ENCODE data around the gene CACFD1. TPM values are rescaled to one million over a fixed set of nuclear protein-coding genes. Genes with fewer than 3 reads are reported as not detected.

The CACFD1 gene
- total RNA-seq, 1 donor: 2.3 TPM

GRCh38 chr9:133477461-133477860 lies 17.7 kb downstream of the CACFD1 start:
- peaks cover 71% of the 10 kb centered on the region for H3K4me1 ChIP-seq (ENCODE audit: insufficient read depth, low read length)
- H3K4me3 ChIP-seq (ENCODE audit: low read length): peak overlapping the region; percentile 51
- no peaks in the 10 kb centered on the region for H3K27me3 ChIP-seq (ENCODE audit: insufficient read depth, low read length)
- H3K9me3 ChIP-seq (ENCODE audit: low read depth, low read length): no peaks in the 10 kb centered on the region

DNA sequence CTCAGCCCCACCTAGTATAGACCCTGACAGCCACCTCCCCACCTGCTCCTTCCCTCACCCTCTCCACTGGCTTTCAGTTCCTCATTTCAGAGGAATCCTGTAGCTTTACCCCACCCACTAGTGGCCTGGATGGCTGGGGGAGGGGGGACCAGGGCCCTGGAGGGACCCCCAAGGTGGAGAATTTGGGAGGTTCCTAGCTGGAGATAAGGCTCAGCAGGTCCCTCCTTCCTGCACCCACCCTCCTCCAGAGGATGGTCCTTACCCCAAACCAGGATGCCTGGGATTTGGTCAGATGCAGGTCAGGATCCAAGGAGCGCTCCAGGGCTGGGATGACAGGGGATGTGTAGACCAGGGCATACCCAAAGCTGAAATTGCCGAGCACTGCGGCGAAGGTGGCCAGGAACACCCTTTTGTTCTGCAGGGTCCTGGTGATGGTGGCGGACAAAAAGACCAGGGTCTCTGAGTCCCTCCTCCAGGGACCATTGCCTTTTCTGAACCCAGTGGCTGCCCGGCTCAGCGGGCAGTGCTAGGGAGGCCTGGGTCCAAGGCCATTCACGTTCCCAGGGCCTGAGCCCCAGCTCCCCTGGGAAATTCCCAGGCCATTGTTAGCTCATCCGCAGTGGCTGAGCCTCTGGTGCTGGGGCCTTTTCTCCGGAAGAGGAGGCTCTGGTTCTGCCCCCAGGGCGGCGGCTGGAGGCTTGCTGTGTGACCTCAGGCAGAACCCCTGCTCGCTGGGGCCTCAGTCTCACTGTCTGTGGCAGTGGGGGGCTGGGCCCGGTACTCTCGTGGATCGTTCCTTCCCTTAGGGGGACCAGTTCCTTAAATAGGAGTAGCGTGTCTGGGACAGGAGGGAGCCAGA lies 18.4 kb downstream of the CACFD1 start:
- Histone ChIP-seq H3K27me3 (ENCODE audit: insufficient read depth, low read length) (no peaks in the 10 kb centered on the region), H3K4me1 (ENCODE audit: insufficient read depth, low read length) (peaks cover 66% of the 10 kb centered on the region), H3K9me3 (ENCODE audit: low read depth, low read length) (no peaks in the 10 kb centered on the region), H3K4me3 (ENCODE audit: low read length) (peak overlapping the region; percentile 51)

GRCh38 chr9:133478851-133479711 lies 19.3 kb downstream of the CACFD1 start, which contains the start of gene SLC2A6:
SLC2A6 (minus strand) TSS chr9:133479099; CDS start chr9:133479059, 40 bp downstream.
- Histone ChIP-seq H3K4me1 (ENCODE audit: insufficient read depth, low read length) (peaks cover 57% of the 10 kb centered on the region), H3K27me3 (ENCODE audit: insufficient read depth, low read length) (no peaks in the 10 kb centered on the region), H3K9me3 (ENCODE audit: low read depth, low read length) (no peaks in the 10 kb centered on the region), H3K4me3 (ENCODE audit: low read length) (peak within 1 kb of the TSS; percentile 51)

- Histone ChIP-seq H3K27me3 (ENCODE audit: insufficient read depth, low read length) (no peaks in the 10 kb centered on the region), H3K9me3 (ENCODE audit: low read depth, low read length) (no peaks in the 10 kb centered on the region), H3K4me1 (ENCODE audit: insufficient read depth, low read length) (peaks cover 18% of the 10 kb centered on the region), H3K4me3 (ENCODE audit: low read length) (no peak overlapping the region)
These were observed 23.8 kb downstream of the CACFD1 start for GRCh38 chr9:133483611-133484010.

- Histone ChIP-seq H3K4me3 (ENCODE audit: low read length) (no peak overlapping the region), H3K27me3 (ENCODE audit: insufficient read depth, low read length) (no peaks in the 10 kb centered on the region), H3K4me1 (ENCODE audit: insufficient read depth, low read length) (peaks cover 8% of the 10 kb centered on the region), H3K9me3 (ENCODE audit: low read depth, low read length) (no peaks in the 10 kb centered on the region)
These were observed 25.1 kb downstream of the CACFD1 start for GRCh38 chr9:133484671-133485437.

- Histone ChIP-seq H3K27me3 (ENCODE audit: insufficient read depth, low read length) (no peaks in the 10 kb centered on the region), H3K4me1 (ENCODE audit: insufficient read depth, low read length) (peaks cover 6% of the 10 kb centered on the region), H3K9me3 (ENCODE audit: low read depth, low read length) (no peaks in the 10 kb centered on the region), H3K4me3 (ENCODE audit: low read length) (no peak overlapping the region)
These were observed 25.9 kb downstream of the CACFD1 start for GRCh38 chr9:133485531-133486260.

- Histone ChIP-seq H3K27me3 (ENCODE audit: insufficient read depth, low read length) (no peaks in the 10 kb centered on the region), H3K4me3 (ENCODE audit: low read length) (no peak overlapping the region), H3K9me3 (ENCODE audit: low read depth, low read length) (no peaks in the 10 kb centered on the region)
These were observed 27.6 kb downstream of the CACFD1 start for GRCh38 chr9:133487331-133487725.

DNA sequence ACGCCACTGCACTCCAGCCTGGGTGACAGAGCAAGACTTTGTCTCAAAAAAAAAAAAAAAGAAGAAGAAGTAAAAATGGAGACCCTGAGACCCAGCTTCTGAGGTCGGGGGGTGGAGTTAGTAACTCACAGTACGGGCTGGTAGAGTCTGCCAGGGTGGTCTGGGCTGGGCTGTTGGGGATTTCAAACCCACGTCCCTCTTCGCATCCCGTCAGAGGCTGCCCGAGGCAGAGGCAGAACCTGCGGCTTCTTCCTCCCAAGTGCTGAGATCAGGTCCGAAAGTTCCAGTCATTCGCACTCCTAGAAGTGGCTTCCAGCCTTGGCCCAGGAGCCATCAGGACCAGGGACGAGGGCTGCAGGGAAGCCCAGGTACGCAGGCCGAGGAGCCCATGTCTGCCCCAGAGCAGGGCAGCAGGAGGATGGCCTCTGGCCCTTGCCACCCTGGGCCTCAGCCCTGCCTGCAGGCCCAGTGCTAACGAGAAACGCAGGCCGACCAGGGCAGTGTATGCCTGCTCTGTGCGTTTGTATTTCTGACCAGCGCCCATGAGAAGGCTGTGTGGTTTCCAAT lies 29.0 kb downstream of the CACFD1 start:
- H3K4me1 ChIP-seq (ENCODE audit: insufficient read depth, low read length): peaks cover 6% of the 10 kb centered on the region
- H3K4me3 ChIP-seq (ENCODE audit: low read length): no peak overlapping the region
- no peaks in the 10 kb centered on the region for H3K9me3 ChIP-seq (ENCODE audit: low read depth, low read length)
- no peaks in the 10 kb centered on the region for H3K27me3 ChIP-seq (ENCODE audit: insufficient read depth, low read length)

More at GRCh38 chr9:133487331-133487725, 27.6 kb downstream of the CACFD1 start:
- H3K4me1 ChIP-seq (ENCODE audit: insufficient read depth, low read length): peaks cover 6% of the 10 kb centered on the region

- Histone ChIP-seq H3K27me3 (ENCODE audit: insufficient read depth, low read length) (no peaks in the 10 kb centered on the region), H3K4me3 (ENCODE audit: low read length) (no peak overlapping the region), H3K4me1 (ENCODE audit: insufficient read depth, low read length) (peaks cover 6% of the 10 kb centered on the region), H3K9me3 (ENCODE audit: low read depth, low read length) (no peaks in the 10 kb centered on the region)
These were observed 29.7 kb downstream of the CACFD1 start for GRCh38 chr9:133489253-133490190.

DNA sequence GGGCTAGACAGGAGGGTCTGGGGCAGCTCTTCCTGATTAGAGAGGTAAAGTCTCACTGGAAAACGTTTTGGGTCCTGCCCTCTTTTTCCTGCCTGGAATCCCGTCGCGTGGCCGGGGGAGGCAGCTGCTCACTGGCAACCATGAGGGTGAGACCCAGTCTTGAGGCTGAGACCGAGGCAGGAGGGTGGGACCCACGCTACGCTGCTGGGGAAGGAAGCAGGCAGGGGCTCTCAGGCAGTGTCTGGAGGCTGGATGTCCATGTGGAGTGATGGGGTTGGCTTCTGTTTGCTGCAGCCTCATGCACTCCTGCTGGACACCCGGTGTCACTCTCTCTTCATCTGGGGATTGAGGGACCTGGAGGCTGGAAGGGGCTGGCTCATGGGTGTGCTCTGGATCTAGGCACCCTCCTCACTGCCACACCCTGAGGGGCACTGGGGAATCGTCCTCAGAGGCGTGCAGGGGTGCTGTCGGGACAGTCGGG lies 30.5 kb downstream of the CACFD1 start:
- no peaks in the 10 kb centered on the region for H3K9me3 ChIP-seq (ENCODE audit: low read depth, low read length)
- H3K4me1 ChIP-seq (ENCODE audit: insufficient read depth, low read length): peaks cover 6% of the 10 kb centered on the region
- H3K27me3 ChIP-seq (ENCODE audit: insufficient read depth, low read length): no peaks in the 10 kb centered on the region
- no peak overlapping the region for H3K4me3 ChIP-seq (ENCODE audit: low read length)

DNA sequence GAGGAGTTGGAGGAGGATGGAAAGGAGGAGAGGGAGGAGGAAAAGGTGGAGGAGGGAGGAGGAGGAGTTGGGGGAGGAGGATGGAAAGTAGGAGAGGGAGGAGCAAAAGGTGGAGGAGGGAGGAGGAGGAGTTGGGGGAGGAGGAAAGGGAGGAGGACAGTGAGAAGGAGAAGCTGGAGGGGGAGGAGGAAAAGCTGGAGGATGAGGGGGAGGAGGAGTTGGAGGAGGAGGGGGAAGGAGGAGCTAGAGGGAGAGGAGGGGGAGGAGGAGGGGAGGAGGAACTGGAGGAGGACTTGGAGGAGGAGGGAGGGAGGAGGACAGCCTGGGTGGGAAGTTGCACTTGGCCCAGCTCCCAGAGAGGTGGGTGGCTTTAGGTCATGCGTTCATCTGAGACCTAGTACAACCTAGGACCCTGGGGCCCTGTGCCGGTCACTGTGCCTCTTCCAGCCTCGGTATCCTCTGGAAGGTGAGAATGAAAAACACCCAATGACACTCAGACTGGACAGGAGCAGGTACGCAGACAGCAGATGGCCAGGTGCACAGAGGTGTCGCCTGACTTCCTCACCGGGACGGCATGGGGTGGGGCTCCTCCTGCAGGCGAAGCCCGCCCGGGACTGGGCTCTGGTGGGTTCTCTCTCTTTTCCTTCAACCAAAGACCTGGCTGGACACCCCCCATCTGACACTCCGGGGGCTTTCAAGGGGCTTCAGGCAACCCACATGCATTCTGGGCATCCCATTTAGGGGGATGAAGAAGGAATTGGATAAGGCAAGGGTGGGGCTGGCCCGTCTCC lies 31.3 kb downstream of the CACFD1 start:
- H3K4me3 ChIP-seq (ENCODE audit: low read length): no peak overlapping the region
- H3K27me3 ChIP-seq (ENCODE audit: insufficient read depth, low read length): no peaks in the 10 kb centered on the region
- peaks cover 2% of the 10 kb centered on the region for H3K4me1 ChIP-seq (ENCODE audit: insufficient read depth, low read length)
- no peaks in the 10 kb centered on the region for H3K9me3 ChIP-seq (ENCODE audit: low read depth, low read length)

GRCh38 chr9:133491656-133491925 lies 31.8 kb downstream of the CACFD1 start:
- Histone ChIP-seq H3K4me3 (ENCODE audit: low read length) (no peak overlapping the region), H3K27me3 (ENCODE audit: insufficient read depth, low read length) (no peaks in the 10 kb centered on the region), H3K4me1 (ENCODE audit: insufficient read depth, low read length) (no peaks in the 10 kb centered on the region), H3K9me3 (ENCODE audit: low read depth, low read length) (no peaks in the 10 kb centered on the region)
